NT2/D1 (cell line): ENCODE results near the gene AKAP13.

Experiments used
- YY1 ChIP-seq: IDR thresholded peaks from 2 replicates; pipeline ENCODE4 v1.6.1; 2011; ENCODE audit not compliant: insufficient read length, insufficient read depth
- ZNF274 ChIP-seq: IDR thresholded peaks from 2 replicates; pipeline ENCODE4 v1.6.1; 2011; ENCODE audit warnings: mild to moderate bottlenecking, low read depth, low read length

DNA sequence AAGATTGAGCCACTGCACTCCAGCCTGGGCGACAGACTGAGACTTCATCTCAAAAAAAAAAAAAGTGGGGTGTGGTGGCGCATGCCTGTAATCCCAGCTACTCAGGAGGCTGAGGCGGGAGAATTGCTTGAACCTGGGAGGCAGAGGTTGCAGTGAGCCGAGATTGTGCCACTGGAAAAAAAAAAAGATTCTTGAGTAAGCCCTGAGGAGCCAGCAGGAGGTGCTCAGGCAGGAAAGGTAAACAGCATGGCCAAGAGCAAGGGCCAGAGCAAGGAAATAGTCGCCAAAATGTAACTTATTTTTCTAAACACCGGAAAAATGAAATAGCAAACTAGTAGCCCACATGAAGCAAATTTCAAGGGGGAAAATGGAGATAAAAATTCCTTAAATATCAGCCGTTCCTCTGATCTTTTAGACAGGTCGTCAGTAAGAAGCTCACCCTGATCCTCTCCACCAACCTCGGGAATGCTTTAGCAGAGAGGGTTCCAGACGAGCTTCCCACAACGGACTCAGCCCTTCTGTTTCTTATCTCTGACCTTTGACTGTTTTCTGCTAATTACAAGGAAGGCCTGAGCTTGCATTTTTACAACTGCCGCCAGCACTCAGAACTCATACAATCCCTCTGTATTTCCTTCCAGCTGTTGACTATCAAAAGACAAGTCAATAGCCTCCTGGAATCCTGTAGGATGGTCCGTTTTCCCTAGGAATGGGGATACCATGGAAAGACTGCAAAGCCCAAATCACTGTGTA lies 45.0 kb upstream of the AKAP13 start:
- TF ChIP-seq YY1 (no peak), ZNF274 (no peak)
